GM21737 (cell line): ENCODE results near the gene PDE8B.

Experiments
- ATAC-seq: cut with Tn5 transposase; IDR thresholded peaks from one replicate; pipeline ENCODE4 v1.9.1; 2021; ENCODE audit warnings: mild to moderate bottlenecking, moderate library complexity; ENCODE audit not compliant: unreplicated experiment

Gene PDE8B

GRCh38 chr5:77229887-77230286 is 19.4 kb downstream of the PDE8B start:
- ATAC-seq = no peak

- ATAC-seq = no peak
Observed at GRCh38 chr5:77230727-77231470, 20.4 kb downstream of the PDE8B start.

- ATAC-seq = no peak
Observed at GRCh38 chr5:77231471-77232138, 21.1 kb downstream of the PDE8B start.

GRCh38 chr5:77232574-77233358 is 22.3 kb downstream of the PDE8B start:
- no peak for ATAC-seq

- no peak for ATAC-seq
Observed at GRCh38 chr5:77235846-77236721, 25.6 kb downstream of the PDE8B start.

GRCh38 chr5:77239126-77239741 is 28.8 kb downstream of the PDE8B start:
- ATAC-seq = no peak

GRCh38 chr5:77241444-77241843 is 31.0 kb downstream of the PDE8B start:
- ATAC-seq = no peak

GRCh38 chr5:77249475-77249874 is 39.0 kb downstream of the PDE8B start:
- ATAC-seq = no peak

- no peak for ATAC-seq
Observed at GRCh38 chr5:77250021-77250420, 39.5 kb downstream of the PDE8B start.

- no peak for ATAC-seq
Observed at GRCh38 chr5:77251921-77252320, 41.4 kb downstream of the PDE8B start.

GRCh38 chr5:77255617-77256016 is 45.1 kb downstream of the PDE8B start:
- no peak for ATAC-seq

- ATAC-seq = no peak
Observed at GRCh38 chr5:77256406-77256805, 45.9 kb downstream of the PDE8B start.

- no peak for ATAC-seq
Observed at GRCh38 chr5:77258652-77259051, 48.2 kb downstream of the PDE8B start.

- no peak for ATAC-seq
Observed at GRCh38 chr5:77259476-77259875, 49.0 kb downstream of the PDE8B start.

- ATAC-seq = no peak
Observed at GRCh38 chr5:77262697-77263096, 52.2 kb downstream of the PDE8B start.

- no peak for ATAC-seq
Observed at GRCh38 chr5:77266291-77266690, 55.8 kb downstream of the PDE8B start.

GRCh38 chr5:77267496-77267895 is 57.0 kb downstream of the PDE8B start:
- ATAC-seq = no peak

- ATAC-seq = no peak
Observed at GRCh38 chr5:77272206-77272605, 61.7 kb downstream of the PDE8B start.

- ATAC-seq = no peak
Observed at GRCh38 chr5:77277759-77278158, 67.3 kb downstream of the PDE8B start.

- ATAC-seq = no peak
Observed at GRCh38 chr5:77280036-77280435, 69.6 kb downstream of the PDE8B start.
